Putamen (tissue), 1 donor: ENCODE results near the gene YBEY.

ENCODE experiments used
- DNase-seq: peaks from one replicate; pipeline ENCODE4 v3.0.0-alpha.2; 2016; ENCODE audit warnings: low spot score

YBEY gene

GRCh38 chr21:46264690-46265144 is 21.4 kb upstream of the YBEY start:
- no peak for DNase-seq

DNA sequence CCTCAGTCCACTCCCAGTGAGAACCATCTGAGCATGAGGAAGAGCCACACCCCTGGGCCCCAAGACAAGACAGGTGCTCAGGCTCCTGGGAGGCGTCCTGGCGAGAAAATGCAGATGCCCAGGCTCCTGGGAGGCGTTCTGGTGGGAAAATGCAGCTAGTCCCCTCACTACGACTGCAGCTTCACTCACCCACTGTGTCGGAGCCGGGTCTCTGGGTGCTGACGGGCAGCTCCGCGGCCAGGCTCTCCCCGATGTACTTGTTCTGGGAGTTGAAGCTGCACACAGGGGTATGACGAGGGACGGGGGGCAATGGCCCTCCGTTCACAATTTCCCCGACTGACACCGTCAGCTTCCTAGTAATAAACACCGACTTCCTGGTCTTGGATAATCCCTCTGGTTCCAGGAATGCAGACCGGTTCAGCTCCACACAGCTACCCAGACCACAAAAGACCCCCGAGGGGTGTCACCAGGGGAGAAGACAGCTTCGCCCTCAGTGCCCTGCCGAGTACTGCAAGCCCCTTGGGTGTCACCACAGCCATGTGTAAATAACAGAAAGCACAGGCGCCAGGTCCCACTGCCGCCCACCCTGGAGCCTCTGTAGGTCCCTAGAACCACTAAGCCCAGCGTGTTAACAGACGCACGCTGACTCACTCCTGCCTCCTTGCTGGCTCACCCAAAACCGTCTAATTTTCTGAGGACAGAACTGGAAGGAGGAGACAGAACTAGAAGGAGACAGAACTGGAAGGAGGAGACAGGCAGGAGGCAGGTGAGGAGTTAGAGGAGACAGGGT is 20.2 kb upstream of the YBEY start:
- DNase-seq: no peak

- DNase-seq: no peak
Observed at GRCh38 chr21:46266946-46267345, 19.2 kb upstream of the YBEY start.

- no peak for DNase-seq
Observed at GRCh38 chr21:46268371-46268770, 17.8 kb upstream of the YBEY start.

- DNase-seq: no peak
Observed at GRCh38 chr21:46269466-46269865, 16.7 kb upstream of the YBEY start.

GRCh38 chr21:46273341-46273740 is 12.8 kb upstream of the YBEY start:
- no peak for DNase-seq

- no peak for DNase-seq
Observed at GRCh38 chr21:46274797-46275390, 11.2 kb upstream of the YBEY start.

DNA sequence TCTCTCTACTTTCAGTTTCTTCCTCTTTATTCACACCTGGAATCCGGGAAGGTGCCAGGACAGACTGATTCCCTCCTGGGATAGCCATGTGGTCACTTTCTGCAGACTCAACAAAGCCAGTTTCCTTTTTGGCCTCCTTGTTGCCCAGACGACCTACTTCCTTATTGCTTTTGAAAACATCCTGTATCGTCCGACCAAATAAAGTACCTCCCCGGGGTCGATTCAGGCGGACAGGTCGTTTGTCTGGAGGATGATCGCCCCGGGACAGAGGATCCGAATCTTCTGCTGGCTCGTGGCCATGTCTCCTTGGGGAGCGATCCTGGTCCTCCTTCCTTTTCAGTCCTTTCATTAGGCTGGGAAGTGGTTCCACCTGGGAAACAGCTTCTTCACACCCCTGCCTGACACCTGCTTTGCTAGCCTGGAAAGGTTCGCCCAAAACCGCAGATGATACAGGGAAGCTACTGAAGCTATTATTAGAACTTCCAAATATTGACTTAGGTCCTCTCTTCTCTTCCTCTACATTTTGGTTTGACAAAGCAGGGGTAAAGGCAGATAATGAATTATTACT is 2.0 kb upstream of the YBEY start:
- no peak for DNase-seq

GRCh38 chr21:46284733-46285132 is 1.4 kb upstream of the YBEY start:
- no peak for DNase-seq

- no peak for DNase-seq
Observed at GRCh38 chr21:46285206-46285661, 908 bp upstream of the YBEY start, which contains the start of gene MCM3AP. Gene MCM3AP, minus strand, starts transcription at chr21:46285611. Its CDS starts 325 bp downstream, at chr21:46285286.

- DNase-seq: peak; percentile 29
Observed at GRCh38 chr21:46286648-46287002, 483 bp downstream of the YBEY start.

DNA sequence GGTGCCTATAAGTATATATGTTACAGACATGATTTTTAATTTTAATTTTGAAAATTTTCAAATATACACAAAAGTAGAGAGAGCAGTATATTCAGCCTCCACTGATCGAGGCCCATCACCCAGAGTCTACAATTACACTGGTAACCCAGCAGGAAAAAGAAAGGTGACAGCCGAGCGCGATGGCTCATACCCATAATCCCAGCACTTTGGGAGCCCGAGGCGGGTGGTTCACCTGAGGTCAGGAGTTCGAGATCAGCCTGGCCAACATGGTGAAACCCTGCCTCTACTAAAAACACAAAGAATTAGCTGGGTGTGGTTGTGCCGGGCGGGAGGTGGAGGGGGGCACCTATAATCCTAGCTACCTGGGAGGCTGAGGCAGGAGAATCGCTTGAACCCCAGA is 1.4 kb downstream of the YBEY start:
- DNase-seq: no peak

DNA sequence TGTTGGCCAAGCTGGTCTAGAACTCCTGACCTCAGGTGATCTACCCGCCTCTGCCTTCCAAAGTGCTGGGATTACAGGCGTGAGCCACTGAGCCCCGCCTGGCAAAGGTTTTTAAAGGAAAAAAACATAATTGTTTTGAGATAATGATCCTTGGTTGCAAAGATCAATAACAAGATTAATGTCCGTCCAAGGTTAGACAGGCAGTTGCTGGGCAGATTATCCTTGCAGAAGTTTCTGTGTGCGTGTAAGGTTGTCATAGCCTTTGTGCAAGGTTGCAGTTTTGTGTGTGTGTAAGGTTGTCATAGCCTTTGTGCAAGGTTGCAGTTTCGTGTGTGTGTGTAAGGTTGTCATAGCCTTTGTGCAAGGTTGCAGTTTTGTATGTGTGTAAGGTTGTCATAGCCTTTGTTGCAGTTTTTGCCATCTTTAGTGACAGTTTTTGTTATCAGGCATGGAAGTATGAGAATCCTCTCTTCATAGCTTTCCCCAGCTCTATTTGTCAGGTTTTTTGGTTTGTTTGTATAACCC is 3.6 kb downstream of the YBEY start:
- no peak for DNase-seq

- DNase-seq: no peak
Observed at GRCh38 chr21:46291561-46291960, 5.4 kb downstream of the YBEY start.

GRCh38 chr21:46294647-46295176 is 8.6 kb downstream of the YBEY start:
- no peak for DNase-seq

GRCh38 chr21:46295177-46295770 is 9.1 kb downstream of the YBEY start:
- no peak for DNase-seq

DNA sequence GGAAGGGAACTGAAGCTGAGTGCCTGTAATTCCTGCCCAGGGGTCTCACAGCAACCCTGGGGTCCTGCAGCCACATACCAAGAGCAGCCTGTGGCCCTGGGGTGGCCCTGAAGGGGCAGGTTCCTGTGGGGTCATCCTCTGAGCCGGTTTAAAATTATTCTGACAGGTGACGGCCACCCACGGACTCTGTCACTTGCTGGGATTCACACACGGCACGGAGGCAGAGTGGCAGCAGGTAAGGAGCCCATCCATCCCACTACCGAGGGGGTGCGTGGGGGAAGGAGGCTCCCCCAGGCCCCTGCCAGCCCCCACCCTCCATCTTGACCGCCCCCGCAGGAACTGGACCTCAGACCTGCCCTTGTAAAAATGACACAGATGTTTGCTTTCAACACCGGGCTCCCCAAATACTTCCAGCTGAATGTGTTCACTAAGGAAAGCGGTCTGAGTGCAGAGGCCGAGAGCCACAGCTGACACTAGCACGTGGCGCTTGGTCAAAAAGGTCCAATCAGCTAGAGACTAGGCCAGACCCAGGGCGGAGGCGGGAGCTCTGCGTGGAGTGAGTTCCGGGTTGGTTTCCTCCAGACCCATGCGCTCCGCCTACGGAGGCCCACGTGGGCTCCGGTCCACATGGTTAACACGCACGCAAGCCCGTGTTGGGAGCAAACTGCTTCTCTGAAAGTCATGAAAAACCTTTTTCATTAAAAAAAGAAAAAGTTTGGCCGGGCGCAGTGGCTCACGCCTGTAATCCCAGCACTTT is 10.0 kb downstream of the YBEY start:
- peak; percentile 27 for DNase-seq

DNA sequence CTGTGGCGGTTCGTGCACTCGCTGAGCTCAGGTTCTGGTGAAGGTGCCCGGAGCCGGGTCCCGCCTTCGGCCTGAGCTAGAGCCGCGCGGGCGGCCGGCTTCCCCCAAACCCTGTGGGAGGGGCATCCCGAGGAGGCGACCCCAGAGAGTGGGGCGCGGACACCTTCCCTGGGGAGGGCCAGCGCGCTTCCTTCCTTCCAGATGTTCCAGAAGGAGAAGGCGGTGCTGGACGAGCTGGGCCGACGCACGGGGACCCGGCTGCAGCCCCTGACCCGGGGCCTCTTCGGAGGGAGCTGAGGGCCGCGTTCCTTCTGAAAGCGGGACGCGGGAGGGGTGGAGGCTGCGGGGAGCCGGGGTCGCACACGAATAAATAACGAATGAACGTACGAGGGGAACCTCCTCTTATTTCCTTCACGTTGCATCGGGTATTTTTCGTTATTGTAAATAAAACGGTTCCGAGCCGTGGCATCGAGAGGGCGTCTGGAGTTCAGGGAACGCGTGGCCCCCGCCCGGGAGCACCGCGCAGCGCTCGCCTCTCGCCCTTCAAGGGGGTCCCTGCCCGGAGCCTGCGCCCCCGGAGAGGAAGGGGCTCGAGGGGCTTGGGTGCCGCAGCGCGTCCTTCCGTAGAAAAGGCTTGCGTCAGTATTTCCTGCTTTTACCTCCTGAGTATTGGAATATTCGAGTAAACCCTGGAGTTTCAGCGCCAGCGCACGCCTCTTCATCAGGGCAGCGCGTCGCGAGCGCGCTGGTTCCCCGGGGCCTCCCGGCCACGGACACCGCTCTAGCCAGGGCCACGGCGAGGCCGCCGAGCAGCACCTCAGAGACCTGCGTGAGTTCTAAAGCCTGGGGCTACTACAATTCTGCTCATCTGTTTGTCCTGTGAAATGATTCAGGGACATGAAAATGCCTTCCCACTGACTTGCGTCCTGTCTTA is 11.5 kb downstream of the YBEY start:
- DNase-seq: no peak

DNA sequence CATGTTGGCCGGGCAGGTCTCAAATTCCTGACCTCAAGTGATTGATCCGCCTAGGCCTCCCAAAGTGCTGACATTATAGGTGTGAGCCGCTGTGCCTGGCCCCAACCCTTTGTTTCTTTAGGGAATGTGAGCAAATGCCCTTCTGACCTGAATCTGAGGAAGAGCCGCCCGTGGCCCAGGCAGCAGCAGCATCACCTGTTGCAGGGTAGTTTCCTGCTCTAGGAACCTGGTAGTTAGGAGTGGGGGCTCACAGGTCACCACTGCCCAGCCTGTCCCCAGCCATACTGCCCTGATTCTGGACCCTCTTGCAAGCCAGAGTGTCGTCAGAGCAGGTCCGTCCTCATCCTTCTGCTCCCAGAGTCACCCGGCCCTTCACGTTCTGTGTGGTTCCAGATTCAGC is 13.0 kb downstream of the YBEY start:
- no peak for DNase-seq

DNA sequence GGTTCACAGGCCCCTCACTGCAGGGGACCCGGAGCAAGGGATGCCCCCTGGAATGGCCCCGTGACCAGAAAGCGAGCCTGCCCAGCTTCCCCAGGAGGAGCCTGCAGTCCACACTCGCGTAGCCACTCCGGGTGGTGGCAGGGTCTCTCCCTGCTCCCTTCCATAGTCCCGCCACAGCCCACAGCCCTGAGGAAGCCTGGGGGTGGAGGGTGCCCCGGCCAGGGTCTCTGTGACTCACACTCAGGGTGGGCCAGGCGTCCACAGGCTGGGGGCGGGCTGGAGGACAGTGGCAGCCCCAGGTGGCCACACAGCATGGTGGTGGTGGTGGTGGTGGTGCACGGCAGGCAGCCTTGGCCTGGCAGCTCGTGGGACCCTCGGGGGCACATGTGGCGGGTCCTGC is 15.6 kb downstream of the YBEY start:
- no peak for DNase-seq
